ENCODE data around the gene KRTAP5-10.
"Not testable (repeated sequence)": the region's sequence is repeated elsewhere in the genome, so short reads cannot be mapped to it uniquely, and the experiment has no call there.

KRTAP5-10 gene

GRCh38 chr11:71565263-71565662, at the start of gene KRTAP5-10:
KRTAP5-10 (plus strand) TSS chr11:71565563; CDS start chr11:71565588, 25 bp downstream.
- DNase-seq, result no peak

GRCh38 chr11:71518506-71519471, 46.6 kb upstream of the KRTAP5-10 start:
- DNase-seq, result no peak

- no peak for DNase-seq
Observed at GRCh38 chr11:71519546-71519945, 45.8 kb upstream of the KRTAP5-10 start.

GRCh38 chr11:71525188-71525937, 40.0 kb upstream of the KRTAP5-10 start:
- DNase-seq, result no peak

- no peak for DNase-seq
Observed at GRCh38 chr11:71525938-71526495, 39.3 kb upstream of the KRTAP5-10 start.

GRCh38 chr11:71526796-71527575, 38.4 kb upstream of the KRTAP5-10 start, which contains the start of gene KRTAP5-7:
KRTAP5-7 (plus strand) TSS chr11:71527267; CDS start chr11:71527301, 34 bp downstream.
- DNase-seq, result not testable (repeated sequence)

GRCh38 chr11:71527576-71528210, 37.7 kb upstream of the KRTAP5-10 start:
- DNase-seq, result no peak

- DNase-seq, result no peak
Observed at GRCh38 chr11:71530602-71531001, 34.8 kb upstream of the KRTAP5-10 start.

GRCh38 chr11:71532036-71532610, 33.2 kb upstream of the KRTAP5-10 start:
- no peak for DNase-seq

- DNase-seq, result not testable (repeated sequence)
Observed at GRCh38 chr11:71534711-71535608, 30.4 kb upstream of the KRTAP5-10 start.

- no peak for DNase-seq
Observed at GRCh38 chr11:71535825-71536224, 29.5 kb upstream of the KRTAP5-10 start.

GRCh38 chr11:71537537-71537936, 27.8 kb upstream of the KRTAP5-10 start:
- no peak for DNase-seq

- not testable (repeated sequence) for DNase-seq
Observed at GRCh38 chr11:71537977-71538665, 27.2 kb upstream of the KRTAP5-10 start, which contains the start of gene KRTAP5-8. KRTAP5-8 (plus strand) TSS chr11:71538025; CDS start chr11:71538056, 31 bp downstream.

- no peak for DNase-seq
Observed at GRCh38 chr11:71538666-71538990, 26.7 kb upstream of the KRTAP5-10 start.

- no peak for DNase-seq
Observed at GRCh38 chr11:71539017-71539416, 26.3 kb upstream of the KRTAP5-10 start.

- DNase-seq, result not testable (repeated sequence)
Observed at GRCh38 chr11:71539971-71540370, 25.4 kb upstream of the KRTAP5-10 start.

GRCh38 chr11:71540521-71541304, 24.6 kb upstream of the KRTAP5-10 start:
- DNase-seq, result not testable (repeated sequence)

GRCh38 chr11:71542382-71542781, 23.0 kb upstream of the KRTAP5-10 start:
- DNase-seq, result no peak
